ENCODE data around the gene GRIN2A. TPM values are rescaled to one million over a fixed set of nuclear protein-coding genes. Genes with fewer than 3 reads are reported as not detected.

The GRIN2A gene
- polyA plus RNA-seq, 4 donors: 4.9 to 6.9 (median 5.7) TPM

DNA sequence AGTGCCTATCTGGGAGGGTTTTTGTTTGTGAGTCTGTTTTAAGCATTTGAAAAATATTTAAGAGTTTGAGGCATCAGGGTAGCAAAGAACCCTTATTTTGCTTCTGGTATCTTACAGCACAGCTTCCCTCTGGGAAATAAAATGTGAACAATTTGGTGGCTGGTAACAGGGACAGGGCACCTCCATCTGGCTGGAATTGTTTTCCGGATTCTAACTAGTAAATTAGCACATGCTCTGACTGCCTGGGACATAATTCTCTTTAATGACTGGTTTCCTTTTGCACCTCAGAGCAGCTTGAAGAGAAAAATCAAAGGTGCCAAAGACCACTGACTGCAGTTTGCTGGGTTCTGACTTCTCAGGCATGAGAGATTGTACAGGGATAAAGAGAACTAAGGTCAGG lies 469.1 kb downstream of the GRIN2A start:
- no peak for DNase-seq (ENCODE audit: low read depth in 4 of 4, low spot score in 3 of 4)

DNA sequence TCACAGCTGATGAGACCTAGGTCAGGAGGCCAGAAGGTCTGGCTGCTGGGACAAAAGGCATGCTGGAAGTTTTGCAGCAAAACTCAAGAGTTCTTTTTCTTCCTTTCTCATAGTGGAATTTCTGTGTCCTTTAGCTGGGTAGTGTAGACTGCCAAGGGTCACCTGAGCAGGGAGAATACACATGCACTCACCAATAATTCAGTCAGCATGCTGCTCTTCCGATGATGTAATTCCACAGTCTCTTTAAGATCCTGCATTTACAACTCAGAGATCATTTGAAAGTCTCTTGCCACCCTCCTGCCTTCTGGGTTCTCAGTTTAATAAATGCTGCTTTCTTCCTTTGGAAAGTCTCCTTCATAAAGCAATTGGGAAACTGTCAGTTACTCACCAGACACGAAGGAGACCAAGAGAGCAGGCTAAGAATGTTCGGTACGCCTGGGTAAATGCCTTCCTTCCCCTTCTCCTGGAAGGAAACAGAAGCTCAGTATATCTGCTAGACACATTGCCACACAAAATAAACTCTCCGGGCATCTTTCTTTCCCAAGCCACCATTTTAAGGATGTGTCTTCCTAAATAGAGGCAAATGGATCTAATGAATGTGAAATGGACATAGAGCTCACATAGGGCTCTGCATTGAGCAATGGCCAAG lies 473.1 kb downstream of the GRIN2A start:
- DNase-seq (ENCODE audit: low read depth in 4 of 4, low spot score in 3 of 4): no peak

- no peak for DNase-seq (ENCODE audit: low read depth in 4 of 4, low spot score in 3 of 4)
These were observed 475.9 kb downstream of the GRIN2A start for GRCh38 chr16:9706217-9706836.

DNA sequence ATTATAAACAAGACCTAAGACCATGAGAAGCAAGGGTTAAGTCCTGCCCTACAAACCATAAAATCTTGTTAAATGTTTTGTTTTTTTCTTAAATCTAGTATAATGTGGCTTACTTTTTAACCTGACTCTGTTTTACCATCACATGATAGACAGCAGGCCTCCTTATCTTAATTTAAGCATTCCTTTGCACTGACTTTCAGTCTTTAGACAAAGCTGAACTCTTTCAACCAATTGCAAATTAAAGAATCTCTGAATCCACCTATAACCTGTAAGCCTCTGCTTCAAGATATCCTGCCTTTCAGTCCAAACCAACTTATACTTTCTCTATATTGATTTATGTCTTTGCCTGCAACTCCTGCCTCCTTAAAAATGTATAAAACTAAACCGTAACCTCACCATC lies 478.5 kb downstream of the GRIN2A start:
- no peak for DNase-seq (ENCODE audit: low read depth in 4 of 4, low spot score in 3 of 4)

Other genes starting within 250 kb of the GRIN2A start
- 10 to 100 TPM; 19.2 to 24.3 (median 19.5) TPM for gene ATF7IP2, start 203.6 kb upstream of the GRIN2A start, polyA plus RNA-seq (ENCODE audit: insufficient read length in 4 of 4)